ENCODE results near the gene EYA3. TPM values are rescaled to one million over a fixed set of nuclear protein-coding genes. Genes with fewer than 3 reads are reported as not detected.

Gene EYA3
- total RNA-seq, 1 experiment from 2014 or later, result 32.7 TPM

- H3K27ac ChIP-seq (ENCODE audit: insufficient read length, low read depth, low read length), result no peak overlapping the region
- Mint-ChIP-seq H3K4me3 (no peak overlapping the region), H3K27me3 (ENCODE audit: low read depth) (peaks cover 3% of the 10 kb centered on the region; the same call in 1 of the 2 replicates), H3K36me3 (ENCODE audit: insufficient read depth in 1 of 3, low read depth in 3 of 3) (no peaks in the 10 kb centered on the region; a peak in 2 of 7 replicates), H3K27ac (no peak overlapping the region), H3K9me3 (peaks cover 0 to 5% of the 10 kb centered on the region in 2 experiments; a peak in 3 of 5 replicates), H3K4me1 (peaks cover 4 to 7% of the 10 kb centered on the region in 2 experiments)
- H3K23ac ChIP-seq (ENCODE audit: insufficient read length, low read depth, low read length), result no peak overlapping the region
- no peak overlapping the region for H2BK5ac ChIP-seq (ENCODE audit: insufficient read length, low read length)
- H3K9ac ChIP-seq (ENCODE audit: extremely low read depth, insufficient read length, low read length), result no peak overlapping the region
- H3K79me1 ChIP-seq (ENCODE audit: insufficient read depth, low read depth, low read length, poor library complexity, severe bottlenecking), result no peaks in the 10 kb centered on the region
- no peak for DNase-seq
- no peak overlapping the region for H2AFZ ChIP-seq (ENCODE audit: low read length)
- no peaks in the 10 kb centered on the region for H3K4me1 ChIP-seq (ENCODE audit: insufficient read depth, low read length)
- H3K14ac ChIP-seq (ENCODE audit: insufficient read depth, low read length), result no peak overlapping the region
- no peaks in the 10 kb centered on the region for H4K20me1 ChIP-seq (ENCODE audit: control insufficient read depth, insufficient read depth, insufficient read length)
- no peak overlapping the region for H3K18ac ChIP-seq (ENCODE audit: insufficient read length, low read depth, low read length)
- no peak for TF ChIP-seq CTCF (conservative IDR thresholded peaks at IDR 0.05)
- H4K5ac ChIP-seq (ENCODE audit: insufficient read length, low read depth, low read length), result no peak overlapping the region
- H2BK12ac ChIP-seq (ENCODE audit: insufficient read length, low read depth, low read length), result no peak overlapping the region
- no peak overlapping the region for H2BK20ac ChIP-seq (ENCODE audit: low read depth, low read length, poor library complexity, severe bottlenecking)
- no peak overlapping the region for H2AK5ac ChIP-seq (ENCODE audit: insufficient read length, low read length)
- no peak overlapping the region for H3K4ac ChIP-seq (ENCODE audit: low read depth, low read length)
- no peaks in the 10 kb centered on the region for H3K79me2 ChIP-seq (ENCODE audit: insufficient read depth, low read length)
- no peaks in the 10 kb centered on the region for H3K9me3 ChIP-seq (ENCODE audit: control insufficient read depth, low read depth, low read length)
- H3K23me2 ChIP-seq (ENCODE audit: insufficient read length, low read depth, low read length, poor library complexity, severe bottlenecking), result no peaks in the 10 kb centered on the region
- no peak overlapping the region for H3K56ac ChIP-seq (ENCODE audit: insufficient read length, low read depth, low read length)
- H2BK120ac ChIP-seq (ENCODE audit: low read depth, low read length, poor library complexity, severe bottlenecking), result no peak overlapping the region
- no CpG with 5 or more reads among the region's 8 CpGs for WGBS (ENCODE audit: extremely low coverage, insufficient read length, low lambda C conversion rate)
- H3K27me3 ChIP-seq (ENCODE audit: insufficient read depth, low read length), result no peaks in the 10 kb centered on the region
- no peak overlapping the region for H3T11ph ChIP-seq (ENCODE audit: low read length)
- H4K8ac ChIP-seq (replicated peaks; ENCODE audit: insufficient read length, low read depth, low read length), result no peak overlapping the region
- H4K91ac ChIP-seq (ENCODE audit: insufficient read length, low read depth, low read length), result no peak overlapping the region
- no peak overlapping the region for H3K4me2 ChIP-seq (ENCODE audit: insufficient read depth, insufficient read length, low read length)
- no peak overlapping the region for H2BK15ac ChIP-seq (ENCODE audit: low read depth, low read length)
Observed at GRCh38 chr1:28136169-28136921, 47.9 kb upstream of the EYA3 start.

Data from H9 (cell line).